ENCODE results near the gene GATAD2A. TPM values are rescaled to one million over a fixed set of nuclear protein-coding genes. Genes with fewer than 3 reads are reported as not detected.

The GATAD2A gene
- total RNA-seq, 1 experiment from 2014 or later = 38.4 TPM

- DNase-seq = peak; percentile 86
- Histone ChIP-seq H2AFZ (ENCODE audit: low read length) (no peak overlapping the region), H3K79me2 (ENCODE audit: low read length) (no peaks in the 10 kb centered on the region), H3K27ac (ENCODE audit: low read length) (no peak overlapping the region), H3K4me2 (ENCODE audit: low read depth, low read length, poor library complexity, severe bottlenecking) (no peak overlapping the region), H3K36me3 (ENCODE audit: insufficient read depth, low read length) (no peaks in the 10 kb centered on the region), H3K27me3 (ENCODE audit: low read length) (no peaks in the 10 kb centered on the region), H3K4me3 (ENCODE audit: low read length) (no peak overlapping the region), H4K20me1 (ENCODE audit: insufficient read depth, low read depth, low read length) (0 out of 2 replicates have a peak, but pooled peaks cover 6% of the 10 kb centered on the region), H3K9ac (ENCODE audit: low read length) (no peak overlapping the region), H3K9me2 (replicated peaks; ENCODE audit: insufficient read depth, low read length) (no peaks in the 10 kb centered on the region), H3K4me1 (ENCODE audit: low read length) (no peaks in the 10 kb centered on the region), H3K9me3 (ENCODE audit: low read length) (no peaks in the 10 kb centered on the region)
Observed at GRCh38 chr19:19554074-19555023, 148.9 kb downstream of the GATAD2A start.

DNA sequence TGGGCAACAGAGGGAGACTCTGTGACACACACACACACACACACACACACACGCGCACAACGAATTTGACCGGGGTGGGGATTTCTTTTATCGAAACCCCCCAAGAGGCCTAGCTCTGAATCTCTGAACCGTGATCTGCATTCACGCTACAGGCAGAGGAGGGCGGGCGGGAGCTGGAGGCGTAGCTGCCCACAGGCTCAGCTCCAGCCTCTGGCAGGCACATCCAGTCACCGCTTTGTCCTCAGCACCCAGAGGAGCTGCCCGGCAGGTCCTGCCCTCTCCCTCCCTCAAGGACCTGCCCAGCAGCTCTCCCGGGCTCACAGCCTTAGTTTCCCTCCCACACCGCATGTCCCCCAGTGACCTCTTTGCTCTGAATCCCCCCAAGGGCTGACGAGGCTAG is 152.6 kb downstream of the GATAD2A start:
- Histone ChIP-seq H3K4me2 (ENCODE audit: low read depth, low read length, poor library complexity, severe bottlenecking) (no peak overlapping the region), H3K27ac (ENCODE audit: low read length) (no peak overlapping the region), H3K9ac (ENCODE audit: low read length) (no peak overlapping the region), H3K9me2 (replicated peaks; ENCODE audit: insufficient read depth, low read length) (no peaks in the 10 kb centered on the region), H3K9me3 (ENCODE audit: low read length) (no peaks in the 10 kb centered on the region), H2AFZ (ENCODE audit: low read length) (no peak overlapping the region), H3K4me1 (ENCODE audit: low read length) (no peaks in the 10 kb centered on the region), H3K27me3 (ENCODE audit: low read length) (no peaks in the 10 kb centered on the region), H3K4me3 (ENCODE audit: low read length) (no peak overlapping the region), H3K79me2 (ENCODE audit: low read length) (no peaks in the 10 kb centered on the region), H3K36me3 (ENCODE audit: insufficient read depth, low read length) (no peaks in the 10 kb centered on the region), H4K20me1 (ENCODE audit: insufficient read depth, low read depth, low read length) (no peaks in the 10 kb centered on the region)
- no peak for DNase-seq

Small RNA genes within 50 kb of the gene (small RNA-seq; reads per million reads assigned to genes)
- gene MIR640 = not detected

Other genes starting within 250 kb of the GATAD2A start
- 395 and 679 TPM in 2 replicates for gene MEF2B, start 235.4 kb upstream of the GATAD2A start, total RNA-seq (2014; rRNA removed; shearing (Covaris generic); ENCODE audit: low replicate concordance)
- gene BORCS8, start 213.5 kb upstream of the GATAD2A start, total RNA-seq (2014; rRNA removed; shearing (Covaris generic); ENCODE audit: low replicate concordance) = 6.6 and 12.3 TPM in 2 replicates
- gene RFXANK, start 213.4 kb upstream of the GATAD2A start, total RNA-seq (2014; rRNA removed; shearing (Covaris generic); ENCODE audit: low replicate concordance) = 170 and 176 TPM in 2 replicates
- gene NR2C2AP, start 202.3 kb upstream of the GATAD2A start, total RNA-seq (2014; rRNA removed; shearing (Covaris generic); ENCODE audit: low replicate concordance) = 6.9 and 21.4 TPM in 2 replicates
- gene NCAN, start 193.7 kb upstream of the GATAD2A start, total RNA-seq (2014; rRNA removed; shearing (Covaris generic); ENCODE audit: low replicate concordance) = not detected in 2 replicates
- not detected in 2 replicates for gene TM6SF2, start 132.4 kb upstream of the GATAD2A start, total RNA-seq (2014; rRNA removed; shearing (Covaris generic); ENCODE audit: low replicate concordance)
- gene SUGP1, start 85.2 kb upstream of the GATAD2A start, total RNA-seq (2014; rRNA removed; shearing (Covaris generic); ENCODE audit: low replicate concordance) = 21.4 and 49.5 TPM in 2 replicates
- 37.3 and 44.6 TPM in 2 replicates for gene MAU2, start 84.8 kb upstream of the GATAD2A start, total RNA-seq (2014; rRNA removed; shearing (Covaris generic); ENCODE audit: low replicate concordance)
- 5.0 and 10.8 TPM in 2 replicates for gene TSSK6, start 109.9 kb downstream of the GATAD2A start, total RNA-seq (2014; rRNA removed; shearing (Covaris generic); ENCODE audit: low replicate concordance)
- 255 and 557 TPM in 2 replicates for gene NDUFA13, start 110.5 kb downstream of the GATAD2A start, total RNA-seq (2014; rRNA removed; shearing (Covaris generic); ENCODE audit: low replicate concordance)
- 7.9 and 11.4 TPM in 2 replicates for gene YJEFN3, start 123.2 kb downstream of the GATAD2A start, total RNA-seq (2014; rRNA removed; shearing (Covaris generic); ENCODE audit: low replicate concordance)
- 0.15 and 0.87 TPM in 2 replicates for gene CILP2, start 132.6 kb downstream of the GATAD2A start, total RNA-seq (2014; rRNA removed; shearing (Covaris generic); ENCODE audit: low replicate concordance)
- 0.25 TPM in 1 of 2 replicates, not detected in the other for gene PBX4, start 213.0 kb downstream of the GATAD2A start, total RNA-seq (2014; rRNA removed; shearing (Covaris generic); ENCODE audit: low replicate concordance)
- gene LPAR2, start 222.5 kb downstream of the GATAD2A start, total RNA-seq (2014; rRNA removed; shearing (Covaris generic); ENCODE audit: low replicate concordance) = 18.9 and 22.0 TPM in 2 replicates
- 24.3 and 55.8 TPM in 2 replicates for gene GMIP, start 238.0 kb downstream of the GATAD2A start, total RNA-seq (2014; rRNA removed; shearing (Covaris generic); ENCODE audit: low replicate concordance)

Data from Karpas-422 (cell line).